Measurements from ENCODE around the gene ZNF316.
"Not testable (repeated sequence)": the region's sequence is repeated elsewhere in the genome, so short reads cannot be mapped to it uniquely, and the experiment has no call there.

Gene ZNF316

DNA sequence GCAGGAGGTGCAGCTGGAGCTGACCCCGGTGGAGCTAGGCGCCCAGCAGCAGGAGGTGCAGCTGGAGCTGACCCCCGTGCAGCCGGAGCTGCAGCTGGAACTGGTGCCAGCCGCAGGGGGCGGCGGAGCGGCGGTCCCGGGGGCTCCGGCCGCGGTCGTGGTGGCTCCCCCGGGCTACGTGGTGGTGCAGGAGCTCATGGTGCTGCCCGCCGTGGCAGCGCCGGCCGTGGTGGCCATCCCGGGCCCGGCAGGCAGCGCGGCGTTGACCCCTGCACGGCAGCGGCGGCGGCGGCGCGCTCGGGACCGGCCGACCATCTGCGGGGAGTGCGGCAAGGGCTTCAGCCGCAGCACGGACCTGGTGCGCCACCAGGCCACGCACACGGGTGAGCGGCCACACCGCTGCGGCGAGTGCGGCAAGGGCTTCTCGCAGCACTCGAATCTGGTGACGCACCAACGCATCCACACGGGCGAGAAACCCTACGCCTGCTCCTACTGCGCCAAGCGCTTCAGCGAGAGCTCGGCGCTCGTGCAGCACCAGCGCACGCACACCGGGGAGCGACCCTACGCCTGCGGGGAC is 14.9 kb upstream of the ZNF316 start:
- DNase-seq = no peak

DNA sequence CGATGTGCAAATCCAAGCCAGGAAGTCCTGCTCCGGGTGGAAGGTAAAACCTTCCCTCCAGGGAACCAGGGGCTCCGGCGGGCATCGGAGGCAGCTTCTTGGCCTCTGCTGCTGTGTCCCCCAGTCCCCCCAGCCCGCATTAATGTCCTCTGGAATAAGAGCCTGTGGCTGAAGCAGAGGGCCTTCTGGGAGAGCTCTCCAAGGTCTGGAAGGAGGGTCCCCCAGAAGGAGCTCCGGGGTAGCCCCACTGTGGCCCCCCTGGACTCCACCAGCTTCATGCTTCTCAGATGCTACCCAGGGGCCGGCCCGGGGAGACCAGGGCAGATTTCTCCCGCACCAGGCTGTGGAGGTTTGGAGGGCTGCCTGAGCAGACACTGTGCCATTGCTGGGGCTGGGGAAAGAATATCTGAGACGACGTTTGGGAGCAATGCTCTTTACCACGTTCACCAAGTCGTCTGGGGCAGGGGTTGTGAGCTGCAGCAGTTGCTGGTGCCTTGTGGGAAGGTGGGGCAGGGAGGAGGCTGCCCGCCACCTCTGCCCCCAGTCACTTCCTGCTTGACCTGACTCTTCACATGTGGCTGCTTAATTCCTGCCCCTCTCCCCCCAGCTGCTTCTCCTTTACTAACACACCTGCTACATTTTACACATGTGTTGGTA is 13.4 kb upstream of the ZNF316 start:
- no peak for DNase-seq

DNA sequence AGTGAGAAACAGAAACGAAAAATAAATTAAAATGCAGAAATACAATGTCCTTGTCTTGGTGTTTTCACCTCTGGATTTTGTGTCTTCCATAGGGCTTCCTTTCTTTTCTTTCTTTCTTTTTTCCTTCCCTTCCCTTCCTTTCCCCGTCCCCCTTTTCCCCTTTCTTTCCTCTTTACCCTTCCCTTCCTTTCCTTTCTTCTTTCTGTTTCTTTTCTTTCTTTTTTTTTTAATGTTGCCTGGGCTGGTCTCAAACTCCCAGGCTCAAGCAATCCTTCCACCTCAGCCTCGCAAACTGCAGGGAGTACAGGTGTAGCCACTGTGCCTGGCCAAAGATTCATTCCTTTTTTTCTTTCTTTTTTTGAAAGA is 12.9 kb upstream of the ZNF316 start:
- DNase-seq = no peak

DNA sequence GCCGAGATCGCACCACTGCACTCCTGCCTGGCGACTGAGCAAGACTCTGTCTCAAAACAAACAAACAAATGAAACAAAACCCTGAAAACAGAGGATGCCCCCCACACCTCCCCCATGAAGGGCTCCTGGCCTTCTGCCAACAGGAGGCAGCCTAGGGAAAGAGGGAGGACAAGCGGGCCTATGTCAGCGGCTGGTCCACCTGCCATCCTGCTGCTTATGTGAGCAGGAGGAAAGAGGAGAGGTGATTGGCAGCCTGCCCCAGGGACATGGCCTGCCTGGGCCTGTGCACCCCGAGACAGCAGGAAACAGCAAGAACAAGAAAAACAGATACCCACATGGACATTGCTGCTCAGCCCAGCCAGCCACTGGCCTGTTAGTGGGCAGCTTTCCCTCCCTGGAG is 9.1 kb upstream of the ZNF316 start:
- DNase-seq = no peak

DNA sequence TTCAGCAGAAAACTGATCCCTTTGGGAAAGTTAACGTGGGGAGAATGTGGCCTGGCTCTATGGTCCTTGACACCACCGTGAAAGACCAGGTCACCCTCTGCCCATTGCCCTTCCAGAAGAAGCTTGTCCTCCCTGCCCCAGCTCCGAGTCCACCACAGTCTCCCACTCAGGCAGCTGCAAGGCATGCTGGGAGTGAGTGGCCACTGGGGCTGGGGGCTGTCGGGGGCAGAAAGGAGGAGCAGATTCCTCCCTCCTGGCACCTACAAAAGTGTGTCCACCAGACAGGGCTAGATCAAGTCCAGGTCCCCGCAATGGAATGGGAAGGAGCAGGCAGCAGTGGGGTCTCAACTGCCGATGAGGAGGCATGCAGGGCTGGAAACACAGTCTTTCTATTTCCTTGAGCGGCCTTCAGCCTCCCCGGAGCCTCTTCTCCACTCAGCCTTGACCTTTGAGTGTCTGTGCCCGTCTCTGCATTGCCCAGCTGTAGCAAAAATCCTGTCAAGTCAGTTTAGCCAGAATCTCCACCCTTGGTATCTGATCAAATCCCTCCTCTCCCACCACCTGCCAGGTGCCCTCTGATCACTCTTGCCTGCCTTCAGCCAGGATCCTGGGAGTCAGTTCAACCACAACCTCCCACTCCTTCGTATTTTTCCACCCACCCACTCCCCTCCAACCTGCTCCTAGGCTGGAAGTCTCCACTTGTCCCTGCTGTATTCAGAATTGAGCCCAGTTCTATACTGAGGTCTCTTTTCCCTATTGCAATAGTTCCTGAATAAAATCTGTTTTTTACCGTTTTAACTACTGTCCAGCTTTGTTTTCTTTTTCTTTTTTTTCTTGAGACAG is 6.9 kb upstream of the ZNF316 start:
- DNase-seq = no peak

DNA sequence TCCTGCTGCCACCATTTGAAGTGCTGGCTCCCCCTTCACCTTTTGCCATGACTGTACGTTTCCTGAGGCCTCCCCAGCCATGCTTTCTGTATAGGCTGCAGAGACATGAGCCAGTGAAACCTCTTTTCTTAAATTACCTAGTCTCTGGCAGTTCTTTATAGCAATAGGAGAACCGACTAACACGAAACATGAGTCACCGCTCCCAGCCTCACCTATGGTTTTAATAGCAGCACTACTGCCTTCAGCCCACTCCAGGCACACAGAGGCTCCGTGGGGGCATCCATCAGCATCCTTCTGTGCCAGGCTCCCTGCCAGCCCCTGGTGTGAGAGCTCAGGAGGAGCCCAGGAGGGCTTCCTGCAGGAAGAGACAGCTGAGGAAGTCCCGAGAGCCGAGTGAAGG is 5.5 kb upstream of the ZNF316 start:
- no peak for DNase-seq

DNA sequence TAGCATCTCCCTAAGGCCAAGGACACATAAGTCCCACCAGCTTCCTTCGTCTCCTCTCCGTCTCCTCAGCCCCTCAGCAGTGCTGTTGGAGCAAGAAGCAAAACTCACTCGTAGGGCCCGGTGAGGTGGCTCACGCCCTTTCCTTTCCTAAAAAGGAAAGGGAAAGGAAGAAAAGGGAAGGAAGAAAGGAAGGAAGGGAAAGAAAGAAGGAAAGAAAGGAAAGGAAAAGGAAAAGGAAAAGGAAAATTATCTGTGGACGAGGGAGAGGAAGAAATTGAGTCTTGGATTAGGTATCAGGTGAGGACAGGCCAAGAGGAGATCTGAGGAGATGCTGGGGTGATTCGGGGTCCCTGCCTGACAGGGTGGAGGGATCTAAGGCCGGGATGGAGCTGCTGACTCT is 3.1 kb upstream of the ZNF316 start:
- DNase-seq = no peak

DNA sequence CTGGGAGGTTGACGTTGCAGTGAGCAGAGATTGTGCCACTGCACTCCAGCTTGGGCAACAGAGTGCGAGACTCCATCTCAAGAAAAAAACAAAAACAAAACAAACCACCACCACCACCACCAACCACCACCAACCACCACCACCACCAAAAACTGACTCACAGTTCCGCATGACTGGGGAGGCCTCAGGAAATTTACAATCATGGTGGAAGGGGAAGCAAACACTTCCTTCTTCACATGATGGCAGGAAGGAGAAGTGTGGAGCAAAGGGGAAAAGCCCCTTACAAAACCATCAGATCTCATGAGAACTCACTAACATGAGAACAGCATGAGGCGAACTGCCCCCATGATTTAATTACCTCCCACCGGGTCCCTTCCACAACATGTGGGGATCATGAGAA is 2.1 kb upstream of the ZNF316 start:
- not testable (repeated sequence) for DNase-seq

DNA sequence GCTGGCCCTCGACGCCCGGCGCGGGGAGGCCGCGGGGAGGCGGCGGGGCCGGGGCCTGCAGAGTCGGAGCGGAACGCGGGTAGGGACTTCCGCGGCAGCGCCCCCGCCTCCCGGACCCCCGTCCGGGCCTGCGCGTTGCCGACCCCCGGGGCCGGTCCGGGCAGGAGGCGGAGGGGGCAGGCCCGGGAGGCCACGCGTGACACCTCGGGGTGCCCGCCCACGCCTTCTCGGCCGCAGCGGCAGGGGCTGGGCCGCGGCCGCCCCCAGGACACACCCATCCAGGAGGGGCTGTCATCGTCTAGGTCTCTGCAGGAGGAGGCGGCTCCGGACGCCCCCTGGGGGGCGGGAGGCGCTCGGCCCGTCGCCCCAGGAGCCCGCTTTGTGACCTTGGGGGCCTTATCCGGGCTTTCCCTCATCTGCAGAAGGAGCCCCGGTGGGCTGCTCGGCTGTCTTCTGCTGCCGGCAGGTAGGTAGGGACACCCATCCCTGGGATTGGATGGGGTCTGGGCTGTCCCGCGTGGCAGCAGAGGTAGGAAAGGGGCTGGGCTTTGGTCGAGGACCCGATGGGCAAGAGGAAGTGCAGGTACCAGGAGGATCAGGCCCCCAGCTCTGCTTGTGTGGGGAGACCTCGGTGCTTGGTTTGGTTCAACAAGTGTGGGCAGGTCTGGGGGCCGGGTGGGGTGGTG is 569 bp downstream of the ZNF316 start:
- DNase-seq = peak; percentile 54

DNA sequence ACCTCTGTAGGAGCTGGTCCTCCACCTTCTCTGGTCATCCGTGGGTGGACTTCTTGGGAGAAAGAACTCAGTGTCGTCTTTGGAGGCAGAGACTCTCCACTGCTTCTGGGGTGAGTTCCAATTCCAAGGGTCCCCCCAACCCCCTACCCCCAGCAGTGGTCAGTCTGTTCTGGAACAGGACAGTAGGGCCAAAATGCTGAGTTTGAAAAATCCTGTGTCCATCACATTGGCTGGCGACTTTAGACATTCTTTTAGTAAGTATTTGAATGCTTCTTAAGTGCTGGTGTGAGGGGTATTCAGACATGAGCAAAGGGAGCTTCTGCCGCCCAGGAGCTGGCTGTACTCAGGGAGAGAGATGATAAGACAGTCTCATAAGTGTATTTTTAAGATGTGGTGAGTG is 1.9 kb downstream of the ZNF316 start:
- DNase-seq = no peak

DNA sequence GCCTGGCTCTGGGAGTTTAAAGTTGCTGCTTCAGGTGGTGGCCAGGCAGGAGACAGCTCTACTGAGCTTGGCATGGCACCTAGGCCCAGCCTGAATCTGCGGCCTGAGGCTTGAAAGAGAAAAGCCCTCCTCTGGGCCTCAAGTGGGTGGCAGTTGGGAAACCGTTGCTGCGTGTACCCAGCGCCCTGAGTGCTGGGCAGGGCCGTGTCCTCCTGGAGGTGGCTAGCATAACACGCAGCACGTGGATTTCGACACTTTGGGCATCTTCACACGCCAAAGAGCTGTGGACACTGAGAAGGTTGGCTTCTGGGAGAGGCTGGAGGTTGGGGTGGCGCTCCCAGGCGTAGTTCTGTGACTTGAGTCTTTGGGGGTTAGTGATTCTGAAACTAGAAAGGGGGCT is 2.5 kb downstream of the ZNF316 start:
- DNase-seq = no peak

DNA sequence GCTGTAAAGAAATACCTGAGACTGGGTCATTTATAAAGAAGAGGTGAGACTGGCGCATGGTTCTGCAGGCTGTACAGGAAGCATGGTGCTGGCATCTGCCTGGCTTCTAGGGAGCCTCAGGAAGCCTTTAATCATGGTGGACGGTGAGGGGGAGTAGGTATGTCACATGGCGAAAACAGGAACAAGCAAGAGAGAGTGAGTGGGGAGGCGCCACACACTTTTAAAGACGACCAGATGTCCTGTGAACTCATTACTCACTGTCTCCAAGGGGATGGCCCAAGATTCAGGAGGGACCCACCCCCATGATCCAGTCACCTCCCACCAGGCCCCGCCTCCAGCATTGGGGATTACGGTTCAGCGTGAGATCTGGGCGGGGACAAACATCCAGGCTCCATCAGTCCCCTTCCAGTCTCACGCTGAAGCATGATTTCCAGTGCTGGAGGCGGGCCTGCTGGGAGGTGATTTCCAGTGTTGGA is 3.2 kb downstream of the ZNF316 start:
- DNase-seq = peak; percentile 37

DNA sequence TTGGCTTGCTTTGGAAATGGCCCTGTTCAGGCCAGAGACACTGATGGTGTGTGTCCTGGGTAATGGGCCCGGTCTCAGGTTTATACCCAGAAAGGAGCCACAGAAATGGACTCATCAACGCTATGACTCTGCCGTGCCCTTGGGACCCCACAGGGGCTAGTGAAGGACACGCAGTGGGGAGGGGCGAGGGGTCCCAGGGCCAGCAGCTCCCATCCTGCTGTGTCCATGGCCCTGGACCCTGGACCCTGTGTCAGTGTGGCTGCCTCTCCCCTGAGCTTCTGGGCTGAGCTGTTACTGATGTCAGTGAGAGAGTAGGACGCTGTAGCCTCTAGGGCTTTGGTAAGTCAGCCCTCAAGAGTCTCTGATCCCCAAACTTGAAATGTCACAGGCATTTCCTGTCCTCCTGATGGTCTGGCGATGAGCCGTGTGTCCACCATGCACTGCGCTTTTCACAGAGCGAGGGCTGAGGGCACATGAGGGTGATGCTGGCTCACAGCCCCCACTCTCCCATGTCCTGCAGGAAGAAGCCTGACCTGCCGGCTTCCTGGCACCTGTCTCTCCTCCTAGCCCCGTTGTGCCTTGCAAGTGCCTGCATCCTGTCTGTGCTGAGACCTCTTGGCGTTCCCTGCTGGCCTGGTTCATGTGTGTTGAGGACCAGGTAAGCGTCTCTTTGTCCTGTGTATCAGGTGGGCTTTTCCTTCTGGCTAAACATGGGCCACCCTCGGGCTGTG is 4.4 kb downstream of the ZNF316 start:
- no peak for DNase-seq

DNA sequence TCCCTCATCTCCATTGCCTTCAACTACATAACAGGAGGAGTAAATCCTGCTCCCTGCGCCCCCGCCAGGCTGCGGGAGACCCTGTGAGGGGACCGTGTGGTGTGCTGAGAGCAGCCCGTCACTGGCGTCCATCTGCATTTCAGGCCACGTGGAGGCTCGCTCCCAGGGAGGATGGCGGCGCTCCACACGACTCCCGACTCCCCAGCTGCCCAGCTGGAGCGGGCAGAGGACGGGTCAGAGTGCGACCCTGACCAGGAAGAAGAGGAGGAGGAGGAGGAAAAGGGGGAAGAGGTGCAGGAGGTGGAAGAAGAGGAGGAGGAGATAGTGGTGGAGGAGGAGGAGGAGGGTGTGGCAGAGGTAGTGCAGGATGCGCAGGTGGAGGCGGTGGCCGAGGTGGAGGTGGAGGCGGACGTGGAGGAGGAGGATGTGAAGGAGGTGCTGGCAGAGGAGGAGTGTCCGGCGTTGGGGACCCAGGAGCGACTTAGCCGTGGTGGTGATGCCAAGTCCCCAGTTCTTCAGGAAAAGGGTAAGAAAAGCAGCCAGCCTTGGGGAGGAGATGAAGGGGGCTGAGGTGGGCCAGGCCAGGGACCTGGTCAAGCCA is 5.2 kb downstream of the ZNF316 start:
- no peak for DNase-seq

DNA sequence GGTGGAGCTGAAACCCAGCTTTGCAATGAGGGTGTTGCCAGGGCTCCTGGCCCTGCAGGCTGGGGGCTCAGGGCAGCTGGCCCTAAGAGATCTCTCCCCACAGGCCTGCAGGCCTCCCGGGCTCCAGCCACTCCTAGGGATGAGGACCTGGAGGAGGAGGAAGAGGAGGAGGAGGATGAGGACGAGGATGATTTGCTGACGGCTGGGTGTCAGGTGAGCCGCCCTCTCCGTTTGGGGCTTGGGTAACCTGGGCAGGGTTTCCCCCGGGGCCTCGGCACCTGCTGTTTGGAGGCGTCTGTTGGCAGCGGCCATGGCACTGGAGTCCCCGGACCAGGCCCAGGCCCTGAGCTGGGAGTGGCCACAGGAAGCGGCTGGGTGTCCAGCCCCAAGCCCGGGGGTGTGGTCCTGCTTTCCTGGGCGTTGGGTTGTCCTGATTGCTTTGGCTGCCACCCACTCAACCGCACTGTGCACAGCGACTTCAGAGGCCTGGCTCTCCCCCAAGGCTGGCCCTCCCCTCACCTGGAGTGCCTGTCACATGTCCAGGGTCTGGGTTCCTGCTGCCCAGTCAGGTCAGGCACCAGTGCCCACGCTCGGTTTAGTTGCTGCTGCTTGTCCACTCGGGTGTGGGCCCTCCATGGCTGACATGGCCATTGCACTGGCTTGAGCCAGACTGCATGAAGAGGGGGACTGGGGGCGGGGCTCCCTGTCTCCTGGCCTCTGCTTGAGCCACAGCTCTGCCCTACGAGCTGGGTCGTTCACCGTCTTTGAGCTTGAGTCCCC is 5.9 kb downstream of the ZNF316 start:
- no peak for DNase-seq

DNA sequence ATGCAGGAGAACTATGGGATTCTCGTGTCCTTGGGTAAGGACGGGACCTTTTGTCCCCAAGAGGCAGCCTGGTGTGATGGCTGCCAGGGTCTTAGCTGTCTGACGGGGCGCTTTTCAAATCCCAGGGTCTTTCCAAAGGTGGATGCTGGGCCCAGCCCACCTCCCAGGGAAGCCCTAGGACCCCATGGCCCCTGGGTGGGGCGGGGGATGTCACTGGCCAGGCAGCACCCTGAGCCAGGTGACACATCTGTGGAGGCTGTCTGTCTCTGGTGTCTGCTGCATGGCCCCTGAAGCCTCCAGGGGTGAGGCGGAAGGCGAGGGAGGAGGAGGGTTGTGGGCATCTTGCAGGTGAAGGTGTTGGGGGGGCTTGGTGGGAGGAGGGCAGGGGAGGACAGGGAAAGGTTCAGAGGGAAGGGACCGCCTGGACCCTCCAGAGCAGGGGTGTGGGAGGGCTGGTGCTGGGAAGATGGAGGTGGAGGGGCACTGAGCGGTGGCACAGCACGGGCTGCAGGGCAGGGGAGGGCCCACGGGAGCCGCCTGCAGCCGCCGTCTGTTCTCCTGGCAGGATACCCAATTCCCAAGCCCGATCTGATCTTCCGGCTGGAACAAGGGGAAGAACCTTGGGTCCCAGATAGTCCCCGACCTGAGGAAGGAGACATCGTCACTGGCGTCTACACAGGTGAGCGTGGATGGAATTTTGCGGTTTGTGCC is 7.0 kb downstream of the ZNF316 start:
- no peak for DNase-seq

DNA sequence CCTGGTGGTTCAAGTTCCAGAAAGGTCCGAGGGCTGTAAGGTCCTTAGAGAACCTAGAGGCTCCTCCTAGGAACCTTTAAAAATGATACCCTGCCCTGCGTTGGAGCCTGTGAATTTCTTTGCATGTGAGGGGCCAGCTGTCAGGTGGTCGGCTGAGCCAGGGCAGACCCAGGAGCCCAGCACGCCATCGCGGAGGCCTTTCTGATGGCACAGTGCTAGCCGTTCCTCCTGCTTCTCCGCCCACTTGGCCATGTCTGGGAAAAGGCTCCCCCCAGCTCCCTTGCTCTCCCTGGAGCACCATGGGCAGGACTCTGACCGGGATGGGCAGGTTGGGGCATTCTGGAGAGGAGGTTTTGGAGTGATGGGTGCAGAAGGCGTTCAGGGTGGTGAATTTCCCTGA is 7.6 kb downstream of the ZNF316 start:
- no peak for DNase-seq

DNA sequence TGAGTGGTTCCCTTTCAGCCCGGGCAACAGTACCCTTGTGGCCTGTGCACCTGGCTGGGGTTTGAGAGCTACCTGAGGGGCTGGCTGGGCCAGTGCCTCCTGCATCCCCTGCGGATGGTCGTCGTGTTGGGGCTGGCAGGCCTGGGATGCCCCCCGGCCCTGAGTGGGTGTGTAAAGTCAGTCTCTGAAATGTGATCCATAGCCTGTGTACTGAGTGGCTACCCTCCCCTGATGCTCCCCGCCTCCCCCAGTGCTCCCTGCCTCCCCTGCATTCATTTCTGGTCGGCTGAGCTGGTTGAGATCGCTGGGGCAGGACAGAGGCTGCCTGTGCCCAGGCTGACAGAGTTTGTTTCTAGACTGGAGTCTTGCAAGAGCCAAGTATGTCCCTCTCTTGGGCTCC is 9.3 kb downstream of the ZNF316 start:
- no peak for DNase-seq

DNA sequence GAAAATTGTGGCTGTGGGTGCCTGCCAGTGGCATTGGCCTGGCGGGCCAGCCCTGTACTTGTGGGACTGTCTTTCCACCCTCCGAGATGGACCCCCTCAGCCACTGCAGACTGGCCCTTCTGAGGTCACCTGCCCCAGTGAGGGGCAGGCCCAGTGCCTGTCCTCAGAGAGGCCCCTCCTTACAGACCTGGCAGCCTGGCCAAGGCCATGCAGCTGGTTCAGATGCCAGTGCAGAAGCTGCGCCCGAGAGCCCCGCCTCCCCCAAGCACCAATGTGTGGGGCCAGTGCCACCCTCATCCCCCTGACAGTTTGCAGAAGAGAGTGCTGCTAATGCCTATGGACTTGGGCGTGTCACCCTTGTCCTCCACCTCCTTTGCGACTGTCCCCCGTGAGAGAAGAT is 10.0 kb downstream of the ZNF316 start:
- no peak for DNase-seq

DNA sequence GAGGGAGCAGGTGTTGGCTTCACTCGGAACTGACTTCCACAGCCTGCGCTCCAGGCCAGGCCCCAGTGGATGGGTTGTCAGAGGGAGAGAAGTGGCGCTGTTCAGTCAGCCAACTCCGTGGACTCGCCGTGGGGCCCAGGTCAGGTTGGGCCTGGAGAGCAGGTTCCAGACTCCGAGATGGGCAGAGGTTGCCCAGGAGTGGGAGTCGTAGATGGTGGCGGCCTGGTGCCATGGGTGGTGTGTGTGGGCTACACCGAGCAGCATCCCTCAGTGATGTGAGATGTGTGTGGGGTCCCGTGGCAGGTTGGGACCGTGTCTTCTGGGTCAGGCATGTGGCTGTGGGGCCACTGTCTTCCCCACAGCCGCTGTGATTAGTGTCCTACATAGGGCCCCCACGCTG is 10.4 kb downstream of the ZNF316 start:
- DNase-seq = no peak

Measured in stimulated activated CD4-positive, alpha-beta T cell treated with anti-CD3 and anti-CD28 coated beads, Interleukin-12 subunit alpha, Interleukin-12 subunit beta, amount 100 ng/mL, for 4 hours (primary cell).